MCF 10A (cell line): Measurements from ENCODE around the gene SMAD3. TPM values are rescaled to one million over a fixed set of nuclear protein-coding genes. Genes with fewer than 3 reads are reported as not detected.
A peak's percentile ranks its signal among the peaks of the same experiment; 100 is the strongest.

Experiments used
- BruUV-seq: library from RNA; stranded (reverse); fragments of 400-500 nt; replicated peaks from 2 replicates; lab custom pipeline; 2021; lab: Mats Ljungman, UMichigan
- CTCF ChIA-PET: fragments of 300-600 bp; sonication (Branson Sonifier 250); formaldehyde crosslinking; extraction: SDS; loops from one replicate; lab custom pipeline; 2021; ENCODE audit warnings: antibody characterized with exemption, inconsistent platforms; lab: Yijun Ruan, JAX
- POLR2A ChIA-PET: fragments of 300-600, 350-650 bp; sonication (Branson Sonifier 250); formaldehyde crosslinking; extraction: SDS; loops from one replicate; lab custom pipeline; 2020; ENCODE audit warnings: antibody characterized with exemption, inconsistent platforms; lab: Yijun Ruan, JAX
- DNase-seq: peaks from one replicate; pipeline ENCODE4 v3.0.0-alpha.2; 2018; ENCODE audit not compliant: unreplicated experiment
- H3K27ac Mint-ChIP-seq: one replicate; pipeline ENCODE4 v1.8.0; 2022; ENCODE audit warnings: mild to moderate bottlenecking, low read depth, mixed read lengths; ENCODE audit not compliant: unreplicated experiment
- H3K27me3 Mint-ChIP-seq: one replicate; pipeline ENCODE4 v1.8.0; 2022; ENCODE audit warnings: mixed read lengths; ENCODE audit not compliant: insufficient read depth, unreplicated experiment
- H3K36me3 Mint-ChIP-seq: one replicate; pipeline ENCODE4 v1.8.0; 2022; ENCODE audit warnings: mild to moderate bottlenecking, moderate library complexity, mixed read lengths; ENCODE audit not compliant: insufficient read depth, unreplicated experiment
- H3K4me1 Mint-ChIP-seq: one replicate; pipeline ENCODE4 v1.8.0; 2022; ENCODE audit warnings: mixed read lengths; ENCODE audit not compliant: insufficient read depth, unreplicated experiment
- H3K4me3 Mint-ChIP-seq: one replicate; pipeline ENCODE4 v1.8.0; 2022; ENCODE audit warnings: mild to moderate bottlenecking, moderate library complexity, mixed read lengths; ENCODE audit not compliant: unreplicated experiment
- H3K9me3 Mint-ChIP-seq: one replicate; pipeline ENCODE4 v1.8.0; 2022; ENCODE audit warnings: mixed read lengths; ENCODE audit not compliant: unreplicated experiment
- CTCF ChIP-seq: fragments of 200-600 bp; IDR thresholded peaks from one replicate; pipeline ENCODE4 v1.8.0; 2022; ENCODE audit warnings: antibody characterized with exemption, mild to moderate bottlenecking; ENCODE audit not compliant: unreplicated experiment
- intact Hi-C: fragments of 100-400 bp; cut with micrococcal nuclease; formaldehyde crosslinking; loops from 2 replicates; pipeline ENCODE4 v1.14.1; 2022
- total RNA-seq: library from RNA; stranded (reverse); gene quantifications from 2 replicates; pipeline ENCODE4 v1.2.3, GENCODE V29; 2022

The SMAD3 gene
- total RNA-seq, 1 experiment from 2014 or later, result 19.9 TPM

DNA sequence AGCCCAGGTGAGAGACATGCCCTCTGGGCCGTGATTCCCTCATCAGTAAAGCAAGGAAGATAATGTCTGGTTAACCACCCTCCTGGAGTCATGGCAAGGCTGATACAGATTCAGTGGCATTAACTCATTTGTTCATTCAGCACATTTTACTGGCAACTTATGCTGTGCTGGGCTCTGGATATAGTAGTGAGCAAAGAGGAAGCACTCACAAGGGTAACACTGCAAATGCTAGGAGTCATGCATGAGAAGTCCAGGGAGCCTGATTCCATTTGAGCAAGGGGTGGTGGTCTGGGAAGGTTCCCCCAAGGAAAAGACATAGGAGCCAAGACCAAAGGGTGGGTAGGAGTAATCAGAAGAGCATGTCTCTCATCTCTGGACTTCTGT is 50.2 kb downstream of the SMAD3 start:
- POLR2A ChIA-PET, result no interaction called here
- no peak for DNase-seq
- peaks cover 5% of the 10 kb centered on the region for H3K36me3 Mint-ChIP-seq
- intact Hi-C loops, result no loop called here
- H3K27me3 Mint-ChIP-seq, result no peaks in the 10 kb centered on the region
- BruUV-seq, result no TSS peak
- peaks cover 38% of the 10 kb centered on the region for H3K4me1 Mint-ChIP-seq
- TF ChIP-seq CTCF, result no peak
- CTCF ChIA-PET, result no interaction called here
- H3K27ac Mint-ChIP-seq, result no peak overlapping the region
- no peaks in the 10 kb centered on the region for H3K9me3 Mint-ChIP-seq
- H3K4me3 Mint-ChIP-seq, result no peak overlapping the region

DNA sequence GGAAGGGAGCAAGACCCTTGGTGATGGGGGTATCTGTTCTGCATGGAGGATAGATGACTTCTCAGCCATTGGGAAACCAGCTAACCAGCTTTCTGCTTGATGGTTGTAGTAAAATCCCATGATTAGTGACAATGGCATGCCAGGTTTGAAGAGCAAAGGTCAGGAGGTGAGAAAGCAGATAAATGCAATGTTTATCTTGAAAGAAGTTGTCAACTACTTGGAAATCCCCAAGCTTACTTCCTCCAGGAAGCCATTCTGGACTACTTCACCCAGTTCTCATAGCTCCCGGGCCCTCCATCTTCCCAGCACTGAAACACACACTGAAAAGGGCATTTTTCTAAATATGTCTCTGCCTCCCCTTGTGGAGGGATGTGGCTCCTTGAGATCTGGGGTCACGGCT is 51.3 kb downstream of the SMAD3 start:
- CTCF ChIA-PET, result no interaction called here
- H3K4me1 Mint-ChIP-seq, result peaks cover 46% of the 10 kb centered on the region
- H3K27me3 Mint-ChIP-seq, result no peaks in the 10 kb centered on the region
- H3K36me3 Mint-ChIP-seq, result no peaks in the 10 kb centered on the region
- BruUV-seq, result no TSS peak
- peak overlapping the region; percentile 97 for H3K27ac Mint-ChIP-seq
- POLR2A ChIA-PET, result interaction anchor here (0.6 to 2.5 kb wide), 2 partner anchors 10 to 65 kb away, joined by 3 to 7 read pairs; no protein-coding TSS in a partner anchor
- no peak for TF ChIP-seq CTCF
- H3K4me3 Mint-ChIP-seq, result no peak overlapping the region
- intact Hi-C loops, result no loop called here
- no peak for DNase-seq
- no peaks in the 10 kb centered on the region for H3K9me3 Mint-ChIP-seq

DNA sequence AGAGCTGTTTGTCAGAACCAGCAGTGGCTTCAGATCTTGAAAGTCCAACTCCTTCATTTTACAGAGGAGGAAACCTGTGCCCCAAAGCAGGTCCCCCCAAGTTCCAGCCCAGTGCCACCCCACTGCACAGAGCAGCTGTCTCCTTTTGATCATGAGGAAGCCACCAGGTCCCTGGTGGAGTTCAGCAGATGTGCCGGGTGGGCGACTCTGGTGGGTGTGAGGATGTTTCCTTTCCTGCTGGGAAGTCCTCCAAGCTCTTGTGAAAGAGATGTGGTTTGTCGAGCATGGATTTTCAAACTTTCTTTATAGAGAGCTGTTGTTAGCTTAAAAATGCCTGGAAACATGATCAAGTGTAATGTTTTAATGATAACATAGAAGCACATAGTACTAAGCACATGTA is 52.0 kb downstream of the SMAD3 start:
- H3K27ac Mint-ChIP-seq, result peak overlapping the region; percentile 97
- ChIA-PET CTCF (interaction anchor here (0.6 kb wide), 1 partner anchor 61 kb away, joined by 5 read pairs; no protein-coding TSS in a partner anchor), POLR2A (interaction anchor here (0.6 to 2.5 kb wide), 2 partner anchors 11 to 66 kb away, joined by 3 to 7 read pairs; no protein-coding TSS in a partner anchor)
- H3K4me3 Mint-ChIP-seq, result no peak overlapping the region
- H3K4me1 Mint-ChIP-seq, result peaks cover 46% of the 10 kb centered on the region
- no TSS peak for BruUV-seq
- no peak for DNase-seq
- no peaks in the 10 kb centered on the region for H3K9me3 Mint-ChIP-seq
- no peaks in the 10 kb centered on the region for H3K27me3 Mint-ChIP-seq
- intact Hi-C loops, result no loop called here
- no peak for TF ChIP-seq CTCF
- H3K36me3 Mint-ChIP-seq, result no peaks in the 10 kb centered on the region

GRCh38 chr15:67118808-67119207 is 53.4 kb downstream of the SMAD3 start:
- no peaks in the 10 kb centered on the region for H3K27me3 Mint-ChIP-seq
- H3K4me1 Mint-ChIP-seq, result peaks cover 46% of the 10 kb centered on the region
- TF ChIP-seq CTCF, result no peak
- ChIA-PET CTCF (interaction anchor here (0.5 to 0.6 kb wide), 2 partner anchors 122 to 277 kb away, joined by 3 read pairs; no protein-coding TSS in a partner anchor), POLR2A (interaction anchor here (1.0 to 7.9 kb wide), 4 partner anchors 9 to 15 kb away, joined by 3 to 63 read pairs (median 6); no protein-coding TSS in a partner anchor)
- intact Hi-C loops, result no loop called here
- H3K4me3 Mint-ChIP-seq, result no peak overlapping the region
- no TSS peak for BruUV-seq
- DNase-seq, result no peak
- H3K27ac Mint-ChIP-seq, result peak overlapping the region; percentile 97
- no peaks in the 10 kb centered on the region for H3K36me3 Mint-ChIP-seq
- H3K9me3 Mint-ChIP-seq, result no peaks in the 10 kb centered on the region
